Gastroesophageal sphincter (tissue), 4 donors: ENCODE results near the gene YAP1. TPM values are rescaled to one million over a fixed set of nuclear protein-coding genes. Genes with fewer than 3 reads are reported as not detected.

Experiments
- ATAC-seq: fragments of 150-250 bp; one replicate; pipeline ENCODE4 v1.9.1; 2016; ENCODE audit warnings: mild to moderate bottlenecking, moderate library complexity
- H3K27ac ChIP-seq, 4 donors: fragments of 200-600 bp; sonication (generic) in 3 of 4; 1 replicate in 3 of 4; 2 replicates in 1 of 4; pipeline ENCODE4 v1.5.1; 2016 to 2019
- H3K27me3 ChIP-seq: fragments of 200-600 bp; sonication (generic); one replicate; pipeline ENCODE4 v1.5.1; 2019
- H3K36me3 ChIP-seq, 2 donors: fragments of 200-600 bp; sonication (generic); one replicate each; pipeline ENCODE4 v1.5.1; 2019; ENCODE audit warnings: control low read depth in 1 of 2
- H3K4me1 ChIP-seq, 3 donors: fragments of 200-600 bp; sonication (generic); 1 replicate in 2 of 3; 2 replicates in 1 of 3; pipeline ENCODE4 v1.5.1; 2016 to 2019; ENCODE audit warnings: control low read depth in 2 of 3
- H3K4me3 ChIP-seq, 2 donors: fragments of 200-600 bp; sonication (generic); one replicate each; pipeline ENCODE4 v1.5.1; 2019; ENCODE audit warnings: mild to moderate bottlenecking in 1 of 2, moderate library complexity in 1 of 2
- H3K9me3 ChIP-seq, 3 donors: fragments of 200-600 bp; sonication (generic); one replicate each; pipeline ENCODE4 v1.5.1; 2017 to 2019; ENCODE audit warnings: control low read depth in 2 of 3
- CTCF ChIP-seq, 4 experiments: fragments of 200-600 bp in 2 of 4; fragments of 450-650 bp in 2 of 4; sonication (generic) in 1 of 4; IDR thresholded peaks; one replicate each; pipeline ENCODE4 v1.5.1; 2017 to 2019; ENCODE audit warnings: antibody characterized with exemption in 4 of 4, mild to moderate bottlenecking in 2 of 4, moderate library complexity in 2 of 4
- EP300 ChIP-seq: sonication (generic); formaldehyde crosslinking; IDR thresholded peaks from one replicate; pipeline ENCODE4 v1.6.1; 2017; ENCODE audit warnings: antibody characterized with exemption, mild to moderate bottlenecking
- POLR2A ChIP-seq, 2 donors: fragments of 450-650 bp; IDR thresholded peaks; one replicate each; pipeline ENCODE4 v1.6.1; 2017; ENCODE audit warnings: antibody characterized with exemption in 2 of 2, mild to moderate bottlenecking in 2 of 2, moderate library complexity in 1 of 2
- POLR2AphosphoS5 ChIP-seq: sonication (generic); formaldehyde crosslinking; IDR thresholded peaks from one replicate; pipeline ENCODE4 v1.6.1; 2017; ENCODE audit warnings: antibody characterized with exemption
- WGBS, 2 donors: methylation state at CpG; one replicate each; pipeline ENCODE4 v1.1.5; 2018; ENCODE audit warnings: low coverage in 1 of 2; 5-methylcytosine and 5-hydroxymethylcytosine counted together
- total RNA-seq, 4 donors: library from RNA; depleted of rRNA; stranded (reverse); fragments of >200 nt; gene quantifications; one replicate each; pipeline ENCODE4 v1.1.0, GENCODE V29; 2016

Gene YAP1
- total RNA-seq, 4 donors from 2014 or later: 192 to 323 (median 278) TPM

GRCh38 chr11:102268985-102269470 is 158.8 kb downstream of the YAP1 start:
- TF ChIP-seq POLR2AphosphoS5 (no peak), CTCF (IDR thresholded peaks at IDR 0.05) (no peak), POLR2A (IDR thresholded peaks at IDR 0.05) (no peak), EP300 (no peak)
- Histone ChIP-seq H3K4me3 (peak overlapping the region; percentile 24 to 54), H3K4me1 (peaks cover 0 to 14% (median 9%) of the 10 kb centered on the region in 3 donors), H3K9me3 (no peaks in the 10 kb centered on the region), H3K36me3 (no peaks in the 10 kb centered on the region), H3K27ac (peak overlapping the region in 2 of 4 donors; percentile 48 to 55), H3K27me3 (no peaks in the 10 kb centered on the region)
- 20 to 26% methylated on average over 6 of the region's 6 CpGs for WGBS, 2 donors
- no peak for ATAC-seq

- H3K27me3 ChIP-seq: no peaks in the 10 kb centered on the region
- no peaks in the 10 kb centered on the region for H3K9me3 ChIP-seq
- H3K36me3 ChIP-seq: no peaks in the 10 kb centered on the region
- no peak for TF ChIP-seq CTCF (IDR thresholded peaks at IDR 0.05)
- H3K4me3 ChIP-seq: no peak overlapping the region
- no peak for ATAC-seq
- H3K4me1 ChIP-seq: peaks cover 0 to 14% (median 9%) of the 10 kb centered on the region in 3 donors
- WGBS, 2 donors: 85 to 88% methylated on average over 1 to 2 of the region's 2 CpGs
- H3K27ac ChIP-seq: no peak overlapping the region
Observed at GRCh38 chr11:102269927-102270326, 159.7 kb downstream of the YAP1 start.

- no peaks in the 10 kb centered on the region for H3K9me3 ChIP-seq
- no peak for ATAC-seq
- TF ChIP-seq POLR2A (IDR thresholded peaks at IDR 0.05): no peak
- TF ChIP-seq CTCF (IDR thresholded peaks at IDR 0.05): no peak
- TF ChIP-seq EP300: no peak
- TF ChIP-seq POLR2AphosphoS5: no peak
- H3K4me3 ChIP-seq: no peak overlapping the region
- H3K27ac ChIP-seq: no peak overlapping the region
- H3K36me3 ChIP-seq: no peaks in the 10 kb centered on the region
- H3K27me3 ChIP-seq: no peaks in the 10 kb centered on the region
- 73 to 74% methylated on average over 10 of the region's 10 CpGs for WGBS, 2 donors
- peaks cover 0 to 24% (median 9%) of the 10 kb centered on the region in 3 donors for H3K4me1 ChIP-seq
Observed at GRCh38 chr11:102272047-102272824, 162.0 kb downstream of the YAP1 start.

GRCh38 chr11:102274628-102275027 is 164.4 kb downstream of the YAP1 start:
- no peak for TF ChIP-seq CTCF (IDR thresholded peaks at IDR 0.05)
- no peak for TF ChIP-seq POLR2AphosphoS5
- TF ChIP-seq EP300: no peak
- no peak for TF ChIP-seq POLR2A (IDR thresholded peaks at IDR 0.05)
- Histone ChIP-seq H3K9me3 (no peaks in the 10 kb centered on the region), H3K27me3 (no peaks in the 10 kb centered on the region), H3K4me1 (peaks cover 0 to 20% (median 0%) of the 10 kb centered on the region in 3 donors), H3K36me3 (no peaks in the 10 kb centered on the region), H3K4me3 (no peak overlapping the region), H3K27ac (no peak overlapping the region)
- ATAC-seq: no peak
- 93 to 96% methylated on average over 3 of the region's 3 CpGs for WGBS, 2 donors

GRCh38 chr11:102276362-102276761 is 166.1 kb downstream of the YAP1 start:
- Histone ChIP-seq H3K36me3 (no peaks in the 10 kb centered on the region), H3K4me3 (no peak overlapping the region), H3K4me1 (peaks cover 0 to 28% (median 0%) of the 10 kb centered on the region in 3 donors), H3K27ac (no peak overlapping the region), H3K27me3 (no peaks in the 10 kb centered on the region), H3K9me3 (no peaks in the 10 kb centered on the region)
- 33 to 47% methylated on average over 2 to 4 of the region's 4 CpGs for WGBS, 2 donors
- TF ChIP-seq POLR2A (IDR thresholded peaks at IDR 0.05) (no peak), EP300 (no peak), CTCF (IDR thresholded peaks at IDR 0.05) (no peak), POLR2AphosphoS5 (no peak)
- ATAC-seq: no peak
